HG03280 (cell line): ENCODE results near the gene SAA2.
"Not testable (repeated sequence)": the region's sequence is repeated elsewhere in the genome, so short reads cannot be mapped to it uniquely, and the experiment has no call there.

Source experiments
- ATAC-seq: cut with Tn5 transposase; IDR thresholded peaks from one replicate; pipeline ENCODE4 v1.9.1; 2021; ENCODE audit warnings: mild to moderate bottlenecking, moderate library complexity; ENCODE audit not compliant: unreplicated experiment

Gene SAA2

GRCh38 chr11:18248561-18248960 is at the start of gene SAA2:
TSS of gene SAA2 (minus strand) at chr11:18248668. CDS start at chr11:18248011, 657 bp downstream.
- ATAC-seq = no peak

GRCh38 chr11:18295316-18295715 is 46.8 kb upstream of the SAA2 start:
- ATAC-seq = no peak

GRCh38 chr11:18294862-18295261 is 46.4 kb upstream of the SAA2 start:
- no peak for ATAC-seq

GRCh38 chr11:18288911-18289310 is 40.4 kb upstream of the SAA2 start:
- ATAC-seq = no peak

GRCh38 chr11:18285841-18286240 is 37.4 kb upstream of the SAA2 start:
- no peak for ATAC-seq

- ATAC-seq = no peak
Observed at GRCh38 chr11:18282626-18283025, 34.2 kb upstream of the SAA2 start.

- peak; percentile 93 for ATAC-seq
Observed at GRCh38 chr11:18280438-18281045, 32.1 kb upstream of the SAA2 start.

GRCh38 chr11:18277565-18278271 is 29.2 kb upstream of the SAA2 start:
- no peak for ATAC-seq

- no peak for ATAC-seq
Observed at GRCh38 chr11:18271206-18271605, 22.7 kb upstream of the SAA2 start.

GRCh38 chr11:18270102-18270501 is 21.6 kb upstream of the SAA2 start:
- no peak for ATAC-seq

GRCh38 chr11:18269252-18269651 is 20.8 kb upstream of the SAA2 start:
- not testable (repeated sequence) for ATAC-seq

GRCh38 chr11:18267335-18268133 is 19.1 kb upstream of the SAA2 start:
- ATAC-seq = peak; percentile 65

- ATAC-seq = no peak
Observed at GRCh38 chr11:18265949-18266348, 17.5 kb upstream of the SAA2 start, which contains the start of gene SAA1. TSS of gene SAA1 (plus strand) at chr11:18266264. CDS start at chr11:18266888, 624 bp downstream.

- no peak for ATAC-seq
Observed at GRCh38 chr11:18264677-18265555, 16.4 kb upstream of the SAA2 start.

GRCh38 chr11:18264035-18264434 is 15.6 kb upstream of the SAA2 start:
- no peak for ATAC-seq

- not testable (repeated sequence) for ATAC-seq
Observed at GRCh38 chr11:18262681-18263350, 14.3 kb upstream of the SAA2 start.

GRCh38 chr11:18261721-18262120 is 13.3 kb upstream of the SAA2 start:
- ATAC-seq = no peak

GRCh38 chr11:18259259-18259658 is 10.8 kb upstream of the SAA2 start:
- ATAC-seq = no peak

- ATAC-seq = no peak
Observed at GRCh38 chr11:18254781-18255361, 6.4 kb upstream of the SAA2 start.
